K562 treated with DMSO at 1 percent for 48 hours (cell line): Measurements from ENCODE around the gene KCTD8. TPM values are rescaled to one million over a fixed set of nuclear protein-coding genes. Genes with fewer than 3 reads are reported as not detected.

ENCODE experiments used
- total RNA-seq: library from RNA; unstranded; fragments of 300-600 nt; gene quantifications from 2 replicates; pipeline ENCODE4 v1.2.3, GENCODE V29; 2022; ENCODE audit warnings: low replicate concordance; ENCODE audit errors: extremely low read depth

The KCTD8 gene
- total RNA-seq: not detected in 2 replicates

GRCh38 chr4:44448521-44449461, at the start of gene KCTD8:
Gene KCTD8 (minus strand): TSS chr4:44448809.

Other genes starting within 250 kb of the KCTD8 start
- gene YIPF7, start 202.8 kb upstream of the KCTD8 start, total RNA-seq: not detected in 2 replicates
- gene GUF1, start 229.6 kb upstream of the KCTD8 start, total RNA-seq: not detected in 2 replicates